ENCODE data around the gene CACHD1.

The CACHD1 gene

DNA sequence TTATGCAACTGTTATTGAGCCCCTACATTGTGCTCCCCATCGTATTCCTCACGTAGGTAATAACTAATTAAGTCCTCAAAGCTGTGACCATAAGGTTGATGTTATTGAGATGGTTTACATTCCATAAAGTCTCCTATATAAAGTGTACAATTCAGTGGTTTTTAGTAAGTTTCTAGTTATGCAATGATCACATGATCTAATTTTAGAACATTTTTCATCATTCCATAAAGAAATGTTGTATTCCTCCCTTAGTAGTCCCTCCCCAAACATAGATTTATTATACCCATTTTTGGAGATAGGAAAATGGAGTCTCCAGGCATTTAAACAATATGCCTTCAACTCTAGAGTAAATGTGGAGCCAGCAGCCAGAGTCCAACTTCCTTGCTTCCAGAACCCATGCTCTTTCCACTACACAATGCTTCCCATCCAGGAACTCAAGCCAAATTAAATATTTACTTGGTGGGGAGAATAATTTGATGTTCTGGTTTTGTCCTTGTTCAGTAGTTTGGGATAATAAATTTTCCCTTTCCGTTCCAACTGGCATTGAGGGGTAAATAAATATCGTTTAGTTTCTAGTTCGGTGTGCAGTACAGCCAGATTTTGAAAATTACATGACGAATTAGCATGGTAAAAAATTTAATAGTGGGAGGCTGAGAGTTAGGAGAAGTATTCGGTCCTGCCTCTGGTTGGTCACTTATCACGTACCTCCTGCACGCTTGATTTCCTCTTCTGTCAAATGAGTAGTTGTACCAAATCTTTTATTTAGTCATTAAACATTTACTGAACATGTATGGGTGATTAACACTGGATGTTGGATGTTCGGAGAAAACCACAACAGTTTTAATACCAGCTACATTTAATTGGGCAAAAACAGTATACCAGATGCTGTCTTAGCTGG is 66.3 kb downstream of the CACHD1 start:
- no peak overlapping the region for H2AFZ ChIP-seq (ENCODE audit: low read depth, low read length)
- H3K79me2 ChIP-seq (ENCODE audit: low read length), result no peaks in the 10 kb centered on the region
- no peak overlapping the region for H3K4me2 ChIP-seq (ENCODE audit: low read length)
- no peak overlapping the region for H3K9ac ChIP-seq (ENCODE audit: low read length)
- H3K9me3 ChIP-seq (ENCODE audit: insufficient read depth, low read length), result no peaks in the 10 kb centered on the region
- H3K36me3 ChIP-seq (replicated peaks; ENCODE audit: low read depth, low read length), result no peaks in the 10 kb centered on the region
- no peak overlapping the region for H3K4me3 ChIP-seq (ENCODE audit: low read length)
- H3K27ac ChIP-seq (ENCODE audit: low read length), result no peak overlapping the region
- H3K4me1 ChIP-seq (ENCODE audit: low read length), result no peaks in the 10 kb centered on the region
- TF ChIP-seq EZH2phosphoT487 (IDR thresholded peaks at IDR 0.05; ENCODE audit: low read depth), result no peak
- TF ChIP-seq CTCF (IDR thresholded peaks at IDR 0.05; ENCODE audit: low read depth, low read length), result no peak
- H3K27me3 ChIP-seq (ENCODE audit: low read depth, low read length), result no peaks in the 10 kb centered on the region
- H4K20me1 ChIP-seq (ENCODE audit: insufficient read depth, low read length), result no peaks in the 10 kb centered on the region

DNA sequence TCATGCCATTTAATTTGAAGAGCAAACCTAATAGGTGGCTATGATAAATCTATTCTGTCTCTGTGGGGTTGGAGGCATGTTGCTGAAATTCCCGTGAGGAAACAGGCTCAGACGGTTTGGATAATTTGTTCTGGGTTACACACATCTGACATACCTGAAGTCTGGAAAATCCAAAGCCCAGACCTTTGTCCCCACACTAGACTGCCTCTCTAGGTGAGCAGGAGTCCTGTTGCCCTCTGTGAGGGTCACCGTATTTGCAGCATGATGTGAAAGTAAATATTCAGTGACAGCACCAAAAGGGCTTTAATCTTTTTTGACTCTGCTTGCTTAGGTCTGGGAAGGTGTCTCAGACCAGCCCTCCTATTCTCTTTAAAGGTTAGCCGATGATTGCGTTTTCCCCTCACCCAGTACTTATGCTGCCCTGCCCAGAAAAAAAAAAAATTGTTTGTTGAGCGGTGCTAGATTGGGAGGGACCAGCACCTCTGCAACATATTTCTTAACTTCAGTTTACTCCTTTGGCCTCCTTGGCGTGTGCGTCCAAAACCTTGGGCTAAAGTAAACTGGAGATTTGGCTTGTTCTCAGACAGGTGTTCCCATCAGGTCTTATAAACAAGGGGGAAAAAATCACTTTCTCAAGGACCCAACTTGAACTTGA is 67.0 kb downstream of the CACHD1 start:
- Histone ChIP-seq H4K20me1 (ENCODE audit: insufficient read depth, low read length) (no peaks in the 10 kb centered on the region), H3K9me3 (ENCODE audit: insufficient read depth, low read length) (no peaks in the 10 kb centered on the region), H3K4me3 (ENCODE audit: low read length) (no peak overlapping the region), H3K27ac (ENCODE audit: low read length) (no peak overlapping the region), H3K27me3 (ENCODE audit: low read depth, low read length) (no peaks in the 10 kb centered on the region), H3K79me2 (ENCODE audit: low read length) (no peaks in the 10 kb centered on the region), H3K4me2 (ENCODE audit: low read length) (no peak overlapping the region), H3K4me1 (ENCODE audit: low read length) (no peaks in the 10 kb centered on the region), H2AFZ (ENCODE audit: low read depth, low read length) (no peak overlapping the region), H3K9ac (ENCODE audit: low read length) (no peak overlapping the region), H3K36me3 (replicated peaks; ENCODE audit: low read depth, low read length) (no peaks in the 10 kb centered on the region)
- TF ChIP-seq CTCF (IDR thresholded peaks at IDR 0.05; ENCODE audit: low read depth, low read length) (no peak), EZH2phosphoT487 (IDR thresholded peaks at IDR 0.05; ENCODE audit: low read depth) (no peak)

DNA sequence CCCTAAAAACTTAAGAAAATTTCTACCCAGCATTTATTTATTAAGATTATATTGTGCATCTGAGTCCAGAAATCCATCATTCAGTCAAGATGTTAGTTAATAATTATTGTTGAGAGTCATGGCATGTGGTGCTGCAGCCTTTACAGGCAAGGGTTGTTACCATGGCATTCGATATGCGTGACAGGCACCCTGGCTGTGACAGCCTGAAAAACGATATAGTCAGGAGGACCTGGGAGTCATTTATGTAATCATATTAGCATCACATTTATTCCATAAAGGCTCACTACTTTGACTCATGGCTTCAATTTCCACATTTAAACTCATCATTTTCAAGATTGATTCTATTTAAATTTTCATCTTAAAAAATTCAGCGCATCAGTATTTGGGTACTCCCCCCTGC is 68.0 kb downstream of the CACHD1 start:
- H3K9ac ChIP-seq (ENCODE audit: low read length), result no peak overlapping the region
- H3K36me3 ChIP-seq (replicated peaks; ENCODE audit: low read depth, low read length), result no peaks in the 10 kb centered on the region
- no peaks in the 10 kb centered on the region for H3K4me1 ChIP-seq (ENCODE audit: low read length)
- H3K27ac ChIP-seq (ENCODE audit: low read length), result no peak overlapping the region
- H4K20me1 ChIP-seq (ENCODE audit: insufficient read depth, low read length), result no peaks in the 10 kb centered on the region
- no peak overlapping the region for H2AFZ ChIP-seq (ENCODE audit: low read depth, low read length)
- H3K4me3 ChIP-seq (ENCODE audit: low read length), result no peak overlapping the region
- no peaks in the 10 kb centered on the region for H3K27me3 ChIP-seq (ENCODE audit: low read depth, low read length)
- TF ChIP-seq EZH2phosphoT487 (IDR thresholded peaks at IDR 0.05; ENCODE audit: low read depth) (no peak), CTCF (IDR thresholded peaks at IDR 0.05; ENCODE audit: low read depth, low read length) (no peak)
- no peaks in the 10 kb centered on the region for H3K79me2 ChIP-seq (ENCODE audit: low read length)
- no peaks in the 10 kb centered on the region for H3K9me3 ChIP-seq (ENCODE audit: insufficient read depth, low read length)
- H3K4me2 ChIP-seq (ENCODE audit: low read length), result no peak overlapping the region

- no peak for TF ChIP-seq EZH2phosphoT487 (IDR thresholded peaks at IDR 0.05; ENCODE audit: low read depth)
- TF ChIP-seq CTCF (IDR thresholded peaks at IDR 0.05; ENCODE audit: low read depth, low read length), result no peak
- no peaks in the 10 kb centered on the region for H3K4me1 ChIP-seq (ENCODE audit: low read length)
Measured at GRCh38 chr1:64538389-64538788, 68.5 kb downstream of the CACHD1 start.

More at GRCh38 chr1:64538389-64538788, 68.5 kb downstream of the CACHD1 start:
- Histone ChIP-seq H3K9ac (ENCODE audit: low read length) (no peak overlapping the region), H4K20me1 (ENCODE audit: insufficient read depth, low read length) (no peaks in the 10 kb centered on the region), H3K36me3 (replicated peaks; ENCODE audit: low read depth, low read length) (no peaks in the 10 kb centered on the region), H3K27me3 (ENCODE audit: low read depth, low read length) (no peaks in the 10 kb centered on the region), H2AFZ (ENCODE audit: low read depth, low read length) (no peak overlapping the region), H3K79me2 (ENCODE audit: low read length) (no peaks in the 10 kb centered on the region), H3K27ac (ENCODE audit: low read length) (no peak overlapping the region), H3K9me3 (ENCODE audit: insufficient read depth, low read length) (no peaks in the 10 kb centered on the region), H3K4me3 (ENCODE audit: low read length) (no peak overlapping the region), H3K4me2 (ENCODE audit: low read length) (no peak overlapping the region)
